Mesodermal cell (in vitro differentiated cells): ENCODE data around the gene CHPT1.
"Not testable (repeated sequence)": the region's sequence is repeated elsewhere in the genome, so short reads cannot be mapped to it uniquely, and the experiment has no call there.

Experiments
- H3K27ac ChIP-seq: 2 replicates; pipeline ENCODE4 v1.7.0; 2013; ENCODE audit warnings: mild to moderate bottlenecking, low read depth, low read length, moderate library complexity; ENCODE audit not compliant: severe bottlenecking
- H3K36me3 ChIP-seq: 2 replicates; pipeline ENCODE4 v1.7.1; 2013; ENCODE audit warnings: mild to moderate bottlenecking, low read length, moderate library complexity; ENCODE audit not compliant: control insufficient read depth, insufficient read depth
- H3K4me1 ChIP-seq: one replicate; pipeline ENCODE4 v1.7.1; 2013; ENCODE audit warnings: mild to moderate bottlenecking, low read length; ENCODE audit not compliant: insufficient read depth, control insufficient read depth, poor library complexity, severe bottlenecking
- H3K4me3 ChIP-seq: 2 replicates; pipeline ENCODE4 v1.7.0; 2013; ENCODE audit warnings: low read length, control low read depth, mild to moderate bottlenecking; ENCODE audit not compliant: insufficient read depth, poor library complexity, severe bottlenecking; ENCODE audit errors: extremely low read depth
- H3K9me3 ChIP-seq: 2 replicates; pipeline ENCODE4 v1.7.1; 2013; ENCODE audit warnings: mild to moderate bottlenecking, low read length, moderate library complexity; ENCODE audit not compliant: control insufficient read depth
- WGBS, 2 experiments: methylation state at CpG; one replicate each; pipeline ENCODE4 v1.1.5; 2013; ENCODE audit warnings: missing lambda C conversion rate in 2 of 2; ENCODE audit not compliant: insufficient coverage in 2 of 2; 5-methylcytosine and 5-hydroxymethylcytosine counted together

The CHPT1 gene

DNA sequence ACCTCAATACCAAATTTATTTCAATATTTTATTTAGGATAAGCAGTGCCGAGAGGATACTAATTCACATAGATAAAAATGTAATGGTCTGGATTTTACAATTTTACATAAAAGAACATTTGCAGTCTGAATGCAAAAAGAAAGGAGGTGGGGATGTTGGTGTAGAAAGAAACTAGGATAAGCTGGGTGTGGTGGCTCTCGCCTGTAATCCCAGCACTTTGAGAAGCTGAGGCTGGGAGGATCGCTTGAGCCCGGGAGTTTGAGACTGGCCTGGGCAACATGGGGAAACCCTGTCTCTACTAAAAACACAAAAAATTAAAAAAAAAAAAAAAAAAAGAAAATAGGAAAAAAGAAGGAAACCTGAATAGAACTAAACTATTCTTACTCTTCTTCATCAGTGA lies 25.0 kb downstream of the CHPT1 start:
- Histone ChIP-seq H3K4me3 (no peak overlapping the region), H3K4me1 (no peaks in the 10 kb centered on the region), H3K9me3 (no peaks in the 10 kb centered on the region), H3K36me3 (no peaks in the 10 kb centered on the region), H3K27ac (no peak overlapping the region)
- no CpG with 5 or more reads among the region's 4 CpGs for WGBS, 2 experiments

GRCh38 chr12:101727098-101727497 lies 29.7 kb downstream of the CHPT1 start:
- Histone ChIP-seq H3K9me3 (no peaks in the 10 kb centered on the region), H3K36me3 (no peaks in the 10 kb centered on the region), H3K27ac (no peak overlapping the region), H3K4me1 (no peaks in the 10 kb centered on the region), H3K4me3 (no peak overlapping the region)

- Histone ChIP-seq H3K9me3 (no peaks in the 10 kb centered on the region), H3K4me1 (no peaks in the 10 kb centered on the region), H3K4me3 (no peak overlapping the region), H3K27ac (no peak overlapping the region), H3K36me3 (no peaks in the 10 kb centered on the region)
Measured at GRCh38 chr12:101729842-101730241, 32.4 kb downstream of the CHPT1 start.

DNA sequence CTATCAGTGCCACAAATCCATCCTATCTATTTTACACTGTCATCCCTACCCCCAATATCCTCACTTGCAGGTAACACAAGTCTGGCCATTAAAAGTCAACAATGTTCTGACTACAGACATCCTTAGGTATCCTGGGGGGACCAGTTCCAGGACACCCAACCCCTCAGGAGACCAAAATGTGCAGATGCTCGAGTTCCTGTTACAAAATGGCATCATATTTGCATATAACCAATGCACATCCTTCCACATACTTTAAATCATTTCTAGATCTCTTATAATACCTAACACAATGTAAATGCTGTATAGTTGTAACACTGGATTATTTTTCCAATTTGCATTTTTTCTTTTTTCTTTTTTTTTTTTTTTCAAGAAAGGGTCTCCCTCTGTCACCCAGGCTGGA lies 34.9 kb downstream of the CHPT1 start:
- H3K9me3 ChIP-seq, result no peaks in the 10 kb centered on the region
- no peak overlapping the region for H3K27ac ChIP-seq
- no peaks in the 10 kb centered on the region for H3K36me3 ChIP-seq
- no peaks in the 10 kb centered on the region for H3K4me1 ChIP-seq
- no peak overlapping the region for H3K4me3 ChIP-seq
- no CpG with 5 or more reads among the region's 1 CpG for WGBS, 2 experiments

DNA sequence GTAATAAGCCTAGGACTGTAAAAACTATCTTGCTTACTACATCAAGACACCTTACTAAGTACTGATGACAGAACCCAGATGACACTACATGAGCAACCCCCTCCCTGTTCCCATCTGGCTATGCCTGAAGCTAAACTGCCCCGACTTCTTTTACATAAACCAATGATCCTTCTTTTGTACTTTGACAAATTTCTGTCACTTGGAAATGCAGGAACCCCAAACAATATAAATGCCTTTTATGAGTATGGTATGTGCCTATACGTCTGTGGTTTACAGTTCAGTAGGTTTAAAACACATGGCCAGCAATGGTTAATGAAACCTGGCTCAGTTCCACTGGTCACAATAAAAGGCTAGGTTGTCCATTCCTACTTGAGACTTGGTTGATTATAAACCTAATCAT lies 35.7 kb downstream of the CHPT1 start:
- Histone ChIP-seq H3K9me3 (no peaks in the 10 kb centered on the region), H3K27ac (no peak overlapping the region), H3K4me3 (no peak overlapping the region), H3K4me1 (no peaks in the 10 kb centered on the region), H3K36me3 (no peaks in the 10 kb centered on the region)
- WGBS, 2 experiments, result no CpG with 5 or more reads among the region's 2 CpGs

DNA sequence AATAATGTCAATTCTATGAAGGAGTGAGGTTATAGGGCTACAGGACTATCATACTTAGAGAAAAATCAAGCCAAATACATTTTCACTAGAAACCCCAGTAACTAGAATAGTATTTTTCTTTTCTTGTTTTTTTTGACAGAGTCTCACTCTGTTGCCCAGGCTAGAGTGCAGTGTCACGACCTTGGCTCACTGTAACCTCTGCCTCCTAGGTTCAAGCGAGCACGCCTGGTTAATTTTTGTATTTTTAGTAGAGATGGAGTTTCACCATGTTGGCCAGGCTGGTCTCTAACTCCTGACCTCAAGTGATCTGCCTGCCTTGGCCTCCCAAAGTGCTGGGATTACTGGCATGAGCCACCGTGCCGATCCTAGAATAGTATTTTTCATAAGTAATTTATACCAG lies 37.0 kb downstream of the CHPT1 start:
- WGBS, 2 experiments, result 80 to 100% methylated on average over 1 to 2 of the region's 5 CpGs
- H3K9me3 ChIP-seq, H3K4me3 ChIP-seq, H3K36me3 ChIP-seq, H3K4me1 ChIP-seq, H3K27ac ChIP-seq: not testable (repeated sequence)

DNA sequence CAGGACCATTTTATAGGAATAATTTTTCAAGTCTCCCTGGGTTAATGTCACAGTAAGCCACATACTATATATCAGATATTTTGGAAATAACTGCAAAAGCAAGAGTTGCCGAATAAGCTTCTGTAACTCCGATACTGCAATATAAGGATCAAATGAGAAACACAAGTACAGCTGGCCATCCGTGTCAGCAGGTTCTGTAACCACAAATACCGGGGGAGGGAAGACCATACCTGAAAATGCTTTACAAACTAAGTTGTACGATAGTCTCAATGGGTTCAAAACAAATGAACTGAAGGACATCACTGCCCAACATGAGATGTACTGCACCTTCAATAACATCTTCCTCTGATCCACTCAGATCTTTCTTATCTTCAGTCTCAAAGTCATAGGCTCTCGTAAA lies 40.0 kb downstream of the CHPT1 start:
- H3K9me3 ChIP-seq, result no peaks in the 10 kb centered on the region
- H3K4me3 ChIP-seq, result no peak overlapping the region
- H3K4me1 ChIP-seq, result no peaks in the 10 kb centered on the region
- WGBS, 2 experiments, result 98% methylated on average over 5 to 6 of the region's 6 CpGs
- H3K36me3 ChIP-seq, result peaks cover 6% of the 10 kb centered on the region
- no peak overlapping the region for H3K27ac ChIP-seq

- H3K9me3 ChIP-seq, result no peaks in the 10 kb centered on the region
- WGBS, 2 experiments, result 97 to 98% methylated on average over 50 to 53 of the region's 57 CpGs
Measured at GRCh38 chr12:101738920-101739665, 41.7 kb downstream of the CHPT1 start, which contains the start of gene SYCP3. SYCP3 (minus strand) TSS chr12:101739462; CDS start chr12:101737935, 1,527 bp downstream.

DNA sequence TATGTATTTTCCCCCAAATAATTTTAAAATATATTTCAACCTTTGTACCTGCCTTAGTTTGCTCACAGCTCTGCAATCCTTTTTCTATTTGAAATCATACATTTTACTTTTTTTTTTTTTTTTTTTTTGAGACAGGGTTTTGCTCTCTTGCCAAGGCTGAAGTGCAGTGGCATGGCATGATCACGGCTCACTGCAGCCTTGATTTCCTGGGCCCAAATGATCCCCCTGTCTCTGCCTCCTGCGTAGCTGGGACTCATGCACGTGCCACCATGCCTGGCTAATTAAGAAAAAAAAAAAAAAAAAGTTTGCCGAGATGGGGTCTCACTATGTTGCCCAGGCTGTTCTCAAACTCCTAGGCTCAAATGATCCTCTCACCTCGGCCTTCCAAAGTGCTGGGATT lies 43.1 kb downstream of the CHPT1 start:
- Histone ChIP-seq H3K36me3 (peaks cover 19% of the 10 kb centered on the region), H3K4me3 (no peak overlapping the region), H3K27ac (no peak overlapping the region), H3K9me3 (no peaks in the 10 kb centered on the region), H3K4me1 (no peaks in the 10 kb centered on the region)
- 87 to 88% methylated on average over 3 of the region's 5 CpGs for WGBS, 2 experiments

More at GRCh38 chr12:101738920-101739665, 41.7 kb downstream of the CHPT1 start, which contains the start of gene SYCP3:
- Histone ChIP-seq H3K4me3 (no peak within 1 kb of the TSS), H3K27ac (no peak within 1 kb of the TSS), H3K36me3 (peaks cover 19% of the 10 kb centered on the region), H3K4me1 (no peaks in the 10 kb centered on the region)

DNA sequence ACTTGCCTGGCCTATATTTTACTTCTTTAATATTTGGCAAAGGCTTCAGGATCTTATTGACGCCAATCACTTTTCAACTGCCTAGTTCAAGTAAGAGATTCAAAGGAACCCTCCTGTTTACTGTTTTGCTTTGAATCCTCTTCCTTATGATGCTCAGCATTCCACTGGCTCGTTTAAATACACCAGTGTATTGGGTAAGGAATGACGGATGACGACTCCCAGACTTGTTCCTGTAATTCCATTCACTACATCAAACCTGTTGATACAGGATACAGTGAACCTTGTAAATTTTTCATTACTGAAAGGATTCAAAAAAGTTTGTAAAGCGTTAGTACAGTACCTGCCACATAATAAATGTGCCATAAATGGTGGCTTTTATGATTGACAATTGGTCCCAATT lies 43.5 kb downstream of the CHPT1 start:
- 80 to 92% methylated on average over 1 to 2 of the region's 5 CpGs for WGBS, 2 experiments
- no peaks in the 10 kb centered on the region for H3K4me1 ChIP-seq
- no peak overlapping the region for H3K27ac ChIP-seq
- H3K9me3 ChIP-seq, result no peaks in the 10 kb centered on the region
- H3K4me3 ChIP-seq, result no peak overlapping the region
- H3K36me3 ChIP-seq, result peaks cover 19% of the 10 kb centered on the region

DNA sequence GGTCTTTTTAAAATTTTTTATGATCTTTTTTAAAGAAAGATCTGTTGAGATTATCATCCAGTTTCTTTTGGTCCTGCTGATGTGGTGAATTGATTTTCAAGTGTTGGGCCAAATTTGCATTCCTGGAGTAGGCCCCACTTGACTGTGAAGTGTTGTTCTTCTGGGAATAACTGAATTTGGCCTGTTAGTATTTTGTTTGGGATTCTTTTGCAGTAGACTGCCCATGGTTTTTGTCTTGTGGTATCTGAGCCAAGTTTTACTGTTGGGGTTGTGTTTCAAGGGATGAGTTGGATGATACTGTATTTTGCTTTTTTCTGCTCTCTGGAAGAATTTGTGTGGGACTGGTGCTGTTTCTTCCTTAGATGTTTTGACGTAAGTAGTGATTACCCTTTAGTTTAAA lies 45.8 kb downstream of the CHPT1 start:
- H3K27ac ChIP-seq, result no peak overlapping the region
- no peak overlapping the region for H3K4me3 ChIP-seq
- H3K36me3 ChIP-seq, result peaks cover 21% of the 10 kb centered on the region
- WGBS, 2 experiments, result no CpG with 5 or more reads among the region's 1 CpG
- H3K9me3 ChIP-seq, result no peaks in the 10 kb centered on the region
- no peaks in the 10 kb centered on the region for H3K4me1 ChIP-seq
